ENCODE results near the gene EED. TPM values are rescaled to one million over a fixed set of nuclear protein-coding genes. Genes with fewer than 3 reads are reported as not detected.

Gene EED
- total and polyA plus RNA-seq, 9 donors, result 16.2 to 29.4 (median 17.2) TPM

- no peak for DNase-seq
- H3K4me3 ChIP-seq, result no peak overlapping the region
- WGBS, 3 donors, result 92 to 94% (median 94%) methylated on average over 4 of the region's 4 CpGs
Measured at GRCh38 chr11:86248609-86249008, 4.1 kb downstream of the EED start.

GRCh38 chr11:86249307-86250098, 5.0 kb downstream of the EED start:
- Histone ChIP-seq H3K9me3 (no peaks in the 10 kb centered on the region), H3K4me1 (ENCODE audit: insufficient read depth) (peaks cover 3% of the 10 kb centered on the region), H3K27ac (no peak overlapping the region), H3K4me3 (no peak overlapping the region), H3K36me3 (no peaks in the 10 kb centered on the region), H3K27me3 (no peaks in the 10 kb centered on the region)
- DNase-seq, result no peak
- whole genome bisulfite sequencing, 3 donors, result 27 to 37% (median 31%) methylated on average over 3 of the region's 3 CpGs
- intact Hi-C loops (cut with DNase I), result no loop called here
- TF ChIP-seq EP300 (IDR thresholded peaks at IDR 0.05) (no peak), CTCF (IDR thresholded peaks at IDR 0.05) (no peak), POLR2A (IDR thresholded peaks at IDR 0.05) (no peak)

More at GRCh38 chr11:86248609-86249008, 4.1 kb downstream of the EED start:
- Histone ChIP-seq H3K27me3 (no peaks in the 10 kb centered on the region), H3K4me1 (ENCODE audit: insufficient read depth) (peaks cover 3% of the 10 kb centered on the region), H3K9me3 (no peaks in the 10 kb centered on the region), H3K36me3 (no peaks in the 10 kb centered on the region), H3K27ac (no peak overlapping the region)
- intact Hi-C loops (cut with DNase I), result no loop called here
- TF ChIP-seq EP300 (IDR thresholded peaks at IDR 0.05), result no peak
- TF ChIP-seq CTCF (IDR thresholded peaks at IDR 0.05), result no peak
- TF ChIP-seq POLR2A (IDR thresholded peaks at IDR 0.05), result no peak

GRCh38 chr11:86251345-86251744, 6.8 kb downstream of the EED start:
- Histone ChIP-seq H3K4me1 (ENCODE audit: insufficient read depth) (peaks cover 3% of the 10 kb centered on the region), H3K27ac (no peak overlapping the region), H3K36me3 (no peaks in the 10 kb centered on the region), H3K9me3 (no peaks in the 10 kb centered on the region), H3K27me3 (no peaks in the 10 kb centered on the region), H3K4me3 (no peak overlapping the region)
- 21 to 26% (median 23%) methylated on average over 2 of the region's 2 CpGs for WGBS, 3 donors
- intact Hi-C loops (cut with DNase I), result no loop called here
- TF ChIP-seq POLR2A (IDR thresholded peaks at IDR 0.05) (no peak), EP300 (IDR thresholded peaks at IDR 0.05) (no peak), CTCF (IDR thresholded peaks at IDR 0.05) (no peak)
- DNase-seq, result no peak

GRCh38 chr11:86255896-86256295, 11.3 kb downstream of the EED start:
- Histone ChIP-seq H3K27me3 (no peaks in the 10 kb centered on the region), H3K4me3 (no peak overlapping the region), H3K4me1 (ENCODE audit: insufficient read depth) (no peaks in the 10 kb centered on the region), H3K9me3 (no peaks in the 10 kb centered on the region), H3K36me3 (no peaks in the 10 kb centered on the region), H3K27ac (no peak overlapping the region)
- intact Hi-C loops (cut with DNase I), result no loop called here
- DNase-seq, result no peak
- WGBS, 3 donors, result 85 to 95% (median 93%) methylated on average over 1 of the region's 1 CpG
- TF ChIP-seq EP300 (IDR thresholded peaks at IDR 0.05) (no peak), POLR2A (IDR thresholded peaks at IDR 0.05) (no peak), CTCF (IDR thresholded peaks at IDR 0.05) (no peak)
